ENCODE data around the gene ARL13A.
A peak's percentile ranks its signal among the peaks of the same experiment; 100 is the strongest.

The ARL13A gene

DNA sequence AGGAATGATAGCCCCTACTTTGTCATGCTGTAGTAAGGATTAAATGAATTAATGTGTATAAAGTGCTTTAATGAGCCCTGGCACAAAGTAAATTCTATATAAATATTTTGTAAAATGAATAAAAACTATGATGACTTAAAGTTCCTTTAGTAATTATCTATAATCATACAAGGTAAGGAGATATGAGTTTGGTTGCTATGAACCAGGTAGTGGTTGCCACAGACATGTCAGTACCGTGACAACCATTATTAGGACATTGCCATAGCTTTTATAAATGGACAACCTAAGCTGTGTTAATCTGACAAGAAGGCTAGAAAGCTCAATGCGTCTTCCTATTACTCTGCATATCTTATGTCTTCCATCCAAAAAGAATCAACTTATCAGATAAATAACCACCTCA, at the start of gene ARL13A:
ARL13A (plus strand) TSS at position 301 of the 400 bp plus-strand sequence. CDS start 3,982 bp downstream, outside the sequence.
- no peak within 1 kb of the TSS for H3K4me3 ChIP-seq (ENCODE audit: control insufficient read depth, low read depth, low read length)
- TF ChIP-seq, protein P1, sequence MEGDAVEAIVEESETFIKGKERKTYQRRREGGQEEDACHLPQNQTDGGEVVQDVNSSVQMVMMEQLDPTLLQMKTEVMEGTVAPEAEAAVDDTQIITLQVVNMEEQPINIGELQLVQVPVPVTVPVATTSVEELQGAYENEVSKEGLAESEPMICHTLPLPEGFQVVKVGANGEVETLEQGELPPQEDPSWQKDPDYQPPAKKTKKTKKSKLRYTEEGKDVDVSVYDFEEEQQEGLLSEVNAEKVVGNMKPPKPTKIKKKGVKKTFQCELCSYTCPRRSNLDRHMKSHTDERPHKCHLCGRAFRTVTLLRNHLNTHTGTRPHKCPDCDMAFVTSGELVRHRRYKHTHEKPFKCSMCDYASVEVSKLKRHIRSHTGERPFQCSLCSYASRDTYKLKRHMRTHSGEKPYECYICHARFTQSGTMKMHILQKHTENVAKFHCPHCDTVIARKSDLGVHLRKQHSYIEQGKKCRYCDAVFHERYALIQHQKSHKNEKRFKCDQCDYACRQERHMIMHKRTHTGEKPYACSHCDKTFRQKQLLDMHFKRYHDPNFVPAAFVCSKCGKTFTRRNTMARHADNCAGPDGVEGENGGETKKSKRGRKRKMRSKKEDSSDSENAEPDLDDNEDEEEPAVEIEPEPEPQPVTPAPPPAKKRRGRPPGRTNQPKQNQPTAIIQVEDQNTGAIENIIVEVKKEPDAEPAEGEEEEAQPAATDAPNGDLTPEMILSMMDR (conservative IDR thresholded peaks at IDR 0.05; ENCODE audit: control insufficient read depth, insufficient read depth, low read depth, low read length), result no peak
- DNase-seq (ENCODE audit: low read depth), result no peak

DNA sequence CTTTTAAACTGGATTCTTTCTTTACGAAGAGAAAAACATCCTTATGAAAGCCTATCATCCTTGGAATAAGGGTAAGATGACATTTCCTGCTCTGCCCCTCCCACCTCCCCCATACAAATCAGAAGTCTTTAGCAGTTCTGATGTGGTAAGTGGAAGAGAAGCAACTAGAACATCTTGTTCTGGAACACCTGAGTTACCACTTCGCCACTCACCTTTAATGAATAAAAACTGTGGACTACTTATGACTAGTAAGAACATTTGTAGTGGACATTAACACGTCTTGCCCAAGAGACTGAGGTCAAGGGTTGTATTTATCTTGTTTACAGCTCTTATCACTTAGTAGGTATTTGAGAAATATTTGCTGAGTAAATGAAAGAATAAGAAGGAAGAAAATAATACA, 45.1 kb upstream of the ARL13A start:
- no peak for DNase-seq (ENCODE audit: low read depth)
- TF ChIP-seq, protein P1 (conservative IDR thresholded peaks at IDR 0.05; ENCODE audit: control insufficient read depth, insufficient read depth, low read depth, low read length), result no peak
- no peak overlapping the region for H3K4me3 ChIP-seq (ENCODE audit: control insufficient read depth, low read depth, low read length)

DNA sequence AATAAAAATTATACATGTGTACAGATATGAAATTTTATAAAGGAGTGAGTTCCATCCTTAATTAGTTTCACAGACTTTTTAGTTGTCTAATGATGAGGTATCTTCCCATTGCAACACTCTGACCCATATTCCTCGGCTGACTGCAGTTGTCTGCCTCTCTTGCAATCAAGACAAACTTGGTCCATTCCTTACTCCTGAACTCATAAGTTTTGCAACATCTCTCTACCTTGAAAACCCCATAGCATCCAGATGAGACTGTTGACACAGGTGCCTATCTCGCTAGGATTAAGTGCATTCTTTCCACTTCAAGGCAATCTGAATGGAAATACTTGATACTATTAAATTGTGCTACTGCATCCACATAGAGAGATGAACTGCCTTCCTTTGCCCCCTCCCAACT, 43.1 kb upstream of the ARL13A start:
- DNase-seq (ENCODE audit: low read depth), result peak; percentile 14
- TF ChIP-seq, protein P1 (conservative IDR thresholded peaks at IDR 0.05; ENCODE audit: control insufficient read depth, insufficient read depth, low read depth, low read length), result no peak
- H3K4me3 ChIP-seq (ENCODE audit: control insufficient read depth, low read depth, low read length), result no peak overlapping the region

DNA sequence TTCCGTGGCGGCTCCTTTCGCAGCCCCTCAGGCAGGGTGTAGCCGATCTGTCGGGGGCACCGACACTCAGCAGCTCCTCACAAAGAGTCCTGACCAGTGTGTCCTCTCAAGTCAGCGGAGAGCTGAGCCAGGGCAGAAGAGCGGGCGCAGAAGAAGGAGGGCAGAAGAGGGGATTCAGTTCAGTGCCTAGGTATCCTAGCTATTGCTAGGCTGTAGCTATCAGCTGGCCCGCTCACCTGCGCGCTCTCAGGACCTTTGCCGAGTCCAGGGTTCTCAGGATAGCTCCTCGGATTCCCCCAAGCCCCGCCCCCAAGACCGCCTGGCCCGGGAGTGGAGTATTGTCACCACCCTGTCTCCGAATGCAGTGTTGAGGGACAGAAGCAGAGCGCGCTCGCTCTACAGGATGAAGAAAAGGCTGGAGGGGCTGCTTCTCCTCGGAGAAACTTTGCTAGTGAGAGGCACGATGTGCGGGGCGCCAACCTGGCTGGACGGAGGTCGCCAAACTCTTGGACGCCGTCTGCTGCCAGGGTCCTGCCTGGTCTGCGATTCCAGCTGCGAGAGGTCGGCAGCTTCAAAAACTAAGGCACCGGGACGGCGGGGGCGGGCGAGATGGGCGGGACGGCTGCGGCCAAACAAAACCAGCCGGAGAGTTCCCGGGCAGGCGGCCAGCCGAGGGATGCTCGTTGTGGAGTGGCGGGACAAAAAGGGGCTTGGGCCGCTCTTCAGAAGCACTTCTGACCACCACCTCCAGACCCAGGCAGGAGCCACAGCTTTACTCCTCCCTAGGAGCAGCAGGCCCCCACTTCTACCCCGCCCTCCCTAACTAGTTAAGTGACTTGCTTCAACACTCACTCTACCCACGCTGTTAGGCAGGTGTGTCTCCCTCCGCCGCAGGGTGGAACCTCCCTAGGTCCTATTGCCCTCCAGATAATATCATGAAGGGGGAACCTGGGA, 40.6 kb upstream of the ARL13A start, which contains the start of gene XKRX:
XKRX (minus strand) TSS at position 258 of the 954 bp plus-strand sequence. CDS start 613 bp downstream, outside the sequence.
- peak within 1 kb of the TSS; percentile 44 for H3K4me3 ChIP-seq (ENCODE audit: control insufficient read depth, low read depth, low read length)
- DNase-seq (ENCODE audit: low read depth), result peak; percentile 11
- TF ChIP-seq, protein P1 (conservative IDR thresholded peaks at IDR 0.05; ENCODE audit: control insufficient read depth, insufficient read depth, low read depth, low read length), result no peak

DNA sequence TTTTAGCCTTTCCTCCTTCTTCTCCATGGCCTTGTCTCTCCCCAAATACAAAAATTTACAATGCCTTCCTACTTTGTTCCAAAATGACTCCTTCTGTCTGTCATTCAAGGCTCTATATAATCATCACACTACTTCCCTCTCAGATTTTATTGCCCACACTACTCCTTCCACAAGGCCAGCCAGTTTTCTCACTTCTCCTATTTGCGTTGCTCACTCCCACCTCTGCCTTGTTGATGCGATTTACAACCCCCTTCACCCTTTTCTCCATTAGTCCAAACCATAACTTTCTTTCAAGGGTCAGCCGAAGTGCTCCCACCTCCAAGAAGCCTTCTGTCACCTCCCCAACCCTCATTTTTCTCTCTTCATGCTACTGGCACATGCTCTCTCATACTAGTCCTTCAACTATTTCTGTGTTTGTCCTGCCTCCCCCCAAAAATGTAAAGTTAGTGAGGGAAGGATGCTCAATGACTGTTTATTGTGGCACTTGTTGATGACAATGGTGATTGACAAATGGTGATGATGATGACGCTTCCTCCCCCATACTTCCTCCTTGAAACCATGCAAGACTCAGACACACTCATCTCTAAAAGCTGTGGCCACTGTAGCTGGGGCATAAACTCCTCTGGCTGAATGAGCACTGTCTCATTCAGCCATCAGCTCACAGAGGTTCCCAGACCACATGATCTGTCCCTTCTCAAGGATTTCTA, 38.1 kb upstream of the ARL13A start:
- no peak for DNase-seq (ENCODE audit: low read depth)
- no peak overlapping the region for H3K4me3 ChIP-seq (ENCODE audit: control insufficient read depth, low read depth, low read length)
- TF ChIP-seq, protein P1 (conservative IDR thresholded peaks at IDR 0.05; ENCODE audit: control insufficient read depth, insufficient read depth, low read depth, low read length), result no peak

DNA sequence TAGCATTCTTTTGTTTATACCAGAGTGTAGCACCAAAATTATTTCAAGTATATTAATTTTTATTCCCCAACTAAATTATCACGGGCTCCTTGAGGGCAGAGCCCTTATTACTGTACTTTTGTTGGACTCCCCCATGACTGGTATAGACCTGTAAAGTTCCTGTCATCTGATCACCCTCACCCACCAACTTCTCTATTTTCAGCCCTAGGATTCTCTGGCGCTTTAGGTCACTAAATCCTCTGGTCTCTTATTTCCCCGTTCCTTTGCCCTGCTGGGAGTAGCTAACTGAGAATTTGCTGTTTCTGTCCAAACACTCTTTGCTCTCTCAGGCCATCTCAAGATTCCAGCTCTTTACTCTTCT, 37.6 kb upstream of the ARL13A start:
- TF ChIP-seq, protein P1 (conservative IDR thresholded peaks at IDR 0.05; ENCODE audit: control insufficient read depth, insufficient read depth, low read depth, low read length), result no peak
- no peak for DNase-seq (ENCODE audit: low read depth)
- H3K4me3 ChIP-seq (ENCODE audit: control insufficient read depth, low read depth, low read length), result no peak overlapping the region

Data from fibroblast of mammary gland (primary cell).